Measurements from ENCODE around the gene RNU1-4. TPM values are rescaled to one million over a fixed set of nuclear protein-coding genes. Genes with fewer than 3 reads are reported as not detected.
"Not testable (repeated sequence)": the region's sequence is repeated elsewhere in the genome, so short reads cannot be mapped to it uniquely, and the experiment has no call there.

Gene RNU1-4
- total RNA-seq, 1 donor from 2014 or later: 2,859 TPM

DNA sequence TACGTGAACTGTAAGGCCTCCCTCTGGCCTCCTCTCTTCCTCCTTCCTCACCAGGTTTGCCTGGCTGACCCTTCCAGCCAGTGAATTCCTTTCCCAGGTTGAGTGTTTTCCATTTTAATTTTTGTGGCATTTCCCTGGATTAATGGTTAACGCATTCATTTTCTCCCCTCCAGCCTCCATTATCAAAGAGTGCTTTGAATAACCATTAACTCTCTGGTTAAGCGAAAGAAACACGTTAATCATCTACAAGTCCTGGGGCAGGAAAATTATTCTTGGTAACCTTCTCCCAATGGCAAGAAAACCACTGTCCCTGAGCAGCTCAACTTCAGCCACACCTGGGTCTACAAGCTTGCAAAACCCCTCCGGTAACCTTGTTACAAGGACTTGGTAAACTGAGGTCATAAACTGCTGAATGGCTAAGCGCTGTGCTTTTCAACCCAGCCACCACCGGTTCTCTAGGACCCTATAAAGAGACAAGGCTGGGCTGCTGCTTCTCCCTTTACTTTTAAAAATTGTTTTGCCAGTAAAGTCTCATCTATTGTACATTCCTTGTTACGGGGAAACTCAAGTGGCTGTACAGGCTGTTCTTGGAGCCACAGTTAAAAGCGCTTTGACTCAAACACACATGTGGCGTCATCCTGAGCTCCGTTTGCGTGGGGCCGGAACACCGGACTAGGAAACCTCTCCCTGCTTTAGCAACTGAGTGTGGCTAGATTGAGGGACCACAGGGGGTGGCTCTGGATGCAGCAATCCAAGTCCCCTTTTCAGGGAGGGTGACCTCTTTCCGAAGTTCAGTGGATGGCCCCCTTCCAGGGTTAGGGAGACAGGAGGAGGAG lies 24.7 kb downstream of the RNU1-4 start:
- not testable (repeated sequence) for DNase-seq (ENCODE audit: extremely low spot score, unreplicated experiment); H3K4me1 Mint-ChIP-seq (ENCODE audit: unreplicated experiment); H3K9me3 Mint-ChIP-seq (ENCODE audit: unreplicated experiment); H3K4me3 Mint-ChIP-seq (ENCODE audit: unreplicated experiment); H3K36me3 Mint-ChIP-seq (ENCODE audit: unreplicated experiment)
- H3K27me3 Mint-ChIP-seq (ENCODE audit: unreplicated experiment): peaks cover 12% of the 10 kb centered on the region
- peak overlapping the region; percentile 3 for H3K27ac Mint-ChIP-seq (ENCODE audit: unreplicated experiment)

DNA sequence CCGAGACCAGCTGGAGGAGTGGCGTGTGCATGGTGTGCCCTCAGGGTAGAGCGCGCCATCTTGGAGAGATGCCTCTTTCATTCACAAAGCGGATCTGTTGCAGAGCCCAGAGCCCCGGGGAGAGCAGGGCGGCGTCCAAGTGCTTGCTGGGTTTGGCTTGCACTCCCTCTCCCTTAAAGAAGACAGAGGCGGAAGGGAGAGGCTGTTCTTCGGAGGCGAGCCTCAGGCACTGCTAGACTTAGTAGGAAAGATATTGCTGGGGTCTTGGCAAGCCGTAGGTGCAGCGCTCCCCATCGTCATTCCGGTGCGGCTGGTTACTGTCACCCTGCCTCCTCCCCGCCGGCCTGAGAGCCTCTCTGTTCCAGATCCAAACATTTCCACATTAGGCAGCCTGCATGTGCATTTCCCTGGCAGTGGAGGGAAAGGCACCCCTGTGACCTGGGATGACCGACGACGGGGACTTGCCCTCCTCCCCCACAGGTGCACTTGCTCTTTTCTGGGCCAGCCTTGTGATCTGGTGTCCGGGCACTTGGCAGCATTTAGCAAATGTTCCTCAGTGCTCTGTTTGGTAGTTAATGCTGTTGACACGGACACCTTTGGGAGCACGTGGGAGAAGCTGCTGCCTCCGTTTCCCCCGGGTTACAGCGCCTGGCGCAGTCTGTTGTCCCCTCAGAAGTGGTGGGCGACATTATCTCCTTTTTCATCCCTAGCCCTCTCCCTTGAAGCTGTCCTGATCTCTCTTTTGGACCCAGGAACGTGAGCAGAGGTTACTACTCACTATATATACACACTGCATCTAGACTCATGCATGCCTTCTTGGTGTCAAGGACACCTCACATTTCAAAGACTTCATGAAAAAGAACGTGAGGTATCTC lies 25.7 kb downstream of the RNU1-4 start:
- H3K9me3 Mint-ChIP-seq (ENCODE audit: unreplicated experiment); DNase-seq (ENCODE audit: extremely low spot score, unreplicated experiment); H3K27ac Mint-ChIP-seq (ENCODE audit: unreplicated experiment); H3K4me1 Mint-ChIP-seq (ENCODE audit: unreplicated experiment); H3K4me3 Mint-ChIP-seq (ENCODE audit: unreplicated experiment); H3K36me3 Mint-ChIP-seq (ENCODE audit: unreplicated experiment): not testable (repeated sequence)
- peaks cover 12% of the 10 kb centered on the region for H3K27me3 Mint-ChIP-seq (ENCODE audit: unreplicated experiment)

DNA sequence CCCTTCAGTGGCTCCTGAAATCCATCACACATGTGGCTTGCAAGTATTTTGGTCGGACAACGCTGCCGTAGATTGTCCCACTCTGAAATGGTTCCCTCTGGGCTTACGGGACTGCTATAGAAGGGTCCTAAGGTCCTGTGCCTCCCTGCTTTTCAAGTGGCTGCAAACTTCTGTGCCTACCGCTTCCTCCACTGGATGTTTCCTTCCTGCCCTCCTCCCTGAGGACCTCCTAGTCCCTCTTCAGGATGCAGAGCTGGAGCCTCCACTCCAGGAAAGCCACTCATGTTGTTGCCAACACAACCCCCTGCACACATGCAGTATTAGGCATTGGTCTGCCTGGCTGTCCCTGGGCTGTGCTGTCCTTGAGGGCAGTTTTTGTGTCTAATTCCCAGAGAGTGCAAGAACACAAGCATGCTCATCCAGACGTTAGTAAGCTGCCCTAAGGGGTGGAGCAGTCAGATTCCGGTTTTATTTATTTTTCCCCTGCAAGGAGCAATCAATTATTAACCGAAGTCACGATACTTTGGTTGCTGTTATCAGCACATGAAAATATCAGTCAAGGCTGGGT lies 26.5 kb downstream of the RNU1-4 start:
- H3K9me3 Mint-ChIP-seq (ENCODE audit: unreplicated experiment); H3K4me3 Mint-ChIP-seq (ENCODE audit: unreplicated experiment); H3K36me3 Mint-ChIP-seq (ENCODE audit: unreplicated experiment); H3K27ac Mint-ChIP-seq (ENCODE audit: unreplicated experiment); H3K4me1 Mint-ChIP-seq (ENCODE audit: unreplicated experiment); DNase-seq (ENCODE audit: extremely low spot score, unreplicated experiment): not testable (repeated sequence)
- peaks cover 12% of the 10 kb centered on the region for H3K27me3 Mint-ChIP-seq (ENCODE audit: unreplicated experiment)

DNA sequence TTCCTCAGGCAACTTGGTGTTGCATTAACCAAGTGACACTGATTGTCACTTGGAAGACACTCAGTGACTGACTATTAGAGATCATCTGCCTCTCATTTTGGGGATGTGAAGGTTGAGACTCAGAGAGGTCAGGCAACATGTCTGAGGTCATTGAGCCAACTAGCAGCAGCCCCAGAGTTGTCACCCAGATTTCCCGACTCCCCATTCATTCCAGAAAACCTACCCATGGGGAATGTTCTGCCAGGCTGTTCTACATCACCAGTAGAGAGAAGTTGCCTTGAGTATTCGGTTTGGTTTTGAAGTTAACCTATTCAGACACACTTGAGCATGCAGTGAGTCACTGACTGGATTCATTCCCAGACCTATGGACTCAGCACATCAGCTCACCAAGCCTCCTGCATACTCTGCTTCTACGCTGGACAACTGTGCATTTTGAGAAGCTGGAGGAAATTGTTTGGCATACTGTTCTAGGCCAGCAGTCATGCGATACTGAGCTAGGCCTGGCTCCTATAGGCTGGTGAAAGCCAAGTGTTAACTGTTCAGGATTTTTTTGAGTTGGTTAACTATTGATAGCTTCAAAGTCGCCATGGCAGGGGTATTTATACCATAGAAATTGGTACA lies 29.9 kb downstream of the RNU1-4 start:
- H3K36me3 Mint-ChIP-seq (ENCODE audit: unreplicated experiment); H3K4me1 Mint-ChIP-seq (ENCODE audit: unreplicated experiment); H3K4me3 Mint-ChIP-seq (ENCODE audit: unreplicated experiment); H3K9me3 Mint-ChIP-seq (ENCODE audit: unreplicated experiment); H3K27ac Mint-ChIP-seq (ENCODE audit: unreplicated experiment); DNase-seq (ENCODE audit: extremely low spot score, unreplicated experiment): not testable (repeated sequence)
- H3K27me3 Mint-ChIP-seq (ENCODE audit: unreplicated experiment): peaks cover 19% of the 10 kb centered on the region

DNA sequence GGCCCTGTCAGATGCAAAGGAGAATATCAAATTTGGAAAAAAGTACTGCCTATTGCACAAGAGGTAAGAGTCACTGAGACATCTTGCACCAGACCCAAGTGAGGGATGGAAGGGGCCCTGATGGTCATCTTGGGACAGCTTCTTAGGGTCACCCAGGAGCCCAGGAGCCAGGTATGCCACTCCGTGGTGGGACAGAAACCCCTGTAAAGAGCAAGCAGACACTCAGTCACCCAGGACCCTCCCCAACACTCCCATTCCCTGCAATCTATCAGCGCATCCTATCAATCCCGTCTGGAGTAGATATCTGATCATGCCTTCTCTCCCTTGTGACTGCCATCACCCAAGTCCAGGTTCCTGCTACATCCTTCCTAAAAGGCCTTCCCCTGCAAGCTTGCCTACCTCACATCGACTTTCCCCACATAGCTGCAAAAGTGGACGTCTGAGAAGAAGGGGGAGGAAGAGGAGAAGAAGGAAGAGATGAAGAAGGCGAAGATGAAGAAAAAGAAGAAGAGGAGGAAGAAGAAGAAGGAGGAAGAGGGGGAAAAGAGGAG lies 30.7 kb downstream of the RNU1-4 start:
- not testable (repeated sequence) for H3K36me3 Mint-ChIP-seq (ENCODE audit: unreplicated experiment); H3K27ac Mint-ChIP-seq (ENCODE audit: unreplicated experiment); DNase-seq (ENCODE audit: extremely low spot score, unreplicated experiment); H3K4me1 Mint-ChIP-seq (ENCODE audit: unreplicated experiment); H3K9me3 Mint-ChIP-seq (ENCODE audit: unreplicated experiment); H3K4me3 Mint-ChIP-seq (ENCODE audit: unreplicated experiment)
- peaks cover 17% of the 10 kb centered on the region for H3K27me3 Mint-ChIP-seq (ENCODE audit: unreplicated experiment)

DNA sequence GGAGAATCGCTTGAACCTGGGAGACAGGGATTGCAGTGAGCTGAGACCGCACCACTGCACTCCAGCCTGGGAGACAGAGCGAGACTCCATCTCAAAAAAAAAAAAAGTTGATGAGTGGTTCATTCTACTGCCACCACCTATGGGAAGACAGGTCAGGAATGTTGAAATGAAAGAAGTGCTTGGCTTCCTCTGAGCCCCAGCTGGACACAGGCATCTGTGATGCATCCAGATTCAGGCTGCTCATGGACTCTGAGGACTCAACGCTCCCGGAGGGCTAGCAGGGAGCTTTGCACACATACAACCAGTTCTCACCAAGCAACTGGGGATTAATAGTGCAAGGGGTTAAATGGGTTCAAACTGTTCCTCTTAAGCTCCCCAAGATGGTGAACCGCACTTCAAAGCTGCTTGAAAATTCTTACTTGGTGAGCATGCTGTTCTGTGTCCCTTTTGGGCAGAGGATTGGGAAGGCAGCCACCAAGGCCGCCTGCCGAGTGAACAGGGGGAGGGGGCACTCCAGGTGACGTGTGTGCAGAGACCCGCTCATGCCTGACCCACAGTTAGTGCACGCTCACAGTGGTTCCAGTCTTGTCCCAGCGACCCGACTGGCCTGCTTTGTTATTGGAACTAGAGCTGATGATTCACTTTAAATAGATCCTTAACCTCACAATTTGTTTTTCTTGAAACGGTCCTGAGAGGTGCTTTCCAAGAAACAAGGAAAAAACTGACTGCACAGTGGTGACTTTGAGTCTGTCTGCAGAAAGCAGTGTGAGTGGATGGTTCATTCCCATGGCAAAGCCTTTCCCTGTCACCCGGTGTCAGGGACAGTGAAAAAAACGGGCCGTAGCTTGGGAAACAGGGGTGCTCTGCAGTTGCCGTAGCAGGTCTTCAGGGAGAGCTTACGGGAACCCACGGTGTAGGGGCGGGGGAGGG lies 32.2 kb downstream of the RNU1-4 start:
- not testable (repeated sequence) for H3K4me3 Mint-ChIP-seq (ENCODE audit: unreplicated experiment); H3K27ac Mint-ChIP-seq (ENCODE audit: unreplicated experiment); DNase-seq (ENCODE audit: extremely low spot score, unreplicated experiment); H3K36me3 Mint-ChIP-seq (ENCODE audit: unreplicated experiment); H3K4me1 Mint-ChIP-seq (ENCODE audit: unreplicated experiment); H3K9me3 Mint-ChIP-seq (ENCODE audit: unreplicated experiment)
- peaks cover 14% of the 10 kb centered on the region for H3K27me3 Mint-ChIP-seq (ENCODE audit: unreplicated experiment)

DNA sequence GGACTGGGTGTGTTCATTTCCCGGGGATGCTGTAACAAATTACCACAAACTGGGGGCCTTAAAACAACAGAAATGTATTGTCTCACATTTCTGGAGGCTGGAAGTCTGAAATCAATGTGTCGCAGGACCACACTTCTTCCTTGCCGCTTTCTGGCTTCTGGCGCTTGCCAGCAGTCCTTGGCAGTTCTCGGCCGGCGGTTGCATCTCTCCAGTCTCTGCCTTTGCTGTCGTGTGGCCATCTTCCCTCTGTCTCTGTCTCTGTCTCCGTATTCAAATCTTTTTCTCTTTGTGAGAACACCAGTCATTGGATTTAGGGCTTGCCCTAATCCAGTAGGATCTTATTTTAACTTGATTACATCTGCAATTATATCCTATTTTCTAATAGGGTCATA lies 32.9 kb downstream of the RNU1-4 start:
- not testable (repeated sequence) for H3K4me3 Mint-ChIP-seq (ENCODE audit: unreplicated experiment)

DNA sequence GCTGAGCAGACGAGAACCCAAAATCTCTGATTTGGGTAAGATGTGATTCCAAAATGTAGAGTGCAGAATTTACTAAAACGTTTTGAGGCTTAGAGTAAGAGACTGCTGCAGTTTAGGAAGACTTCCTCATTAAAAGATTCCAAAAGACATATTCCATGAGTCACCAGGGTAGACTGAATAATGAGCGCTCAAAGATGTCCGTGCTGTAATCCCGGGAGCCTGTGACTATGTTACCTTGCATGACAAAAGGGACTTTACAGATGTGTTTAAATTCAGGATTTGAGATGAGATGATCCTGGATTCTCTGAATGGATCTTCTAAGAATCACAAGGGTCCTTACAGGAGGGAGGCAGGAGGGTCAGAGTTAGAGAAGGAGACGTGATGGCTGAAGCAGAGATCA lies 33.4 kb downstream of the RNU1-4 start:
- H3K27me3 Mint-ChIP-seq (ENCODE audit: unreplicated experiment): peaks cover 20% of the 10 kb centered on the region
- H3K9me3 Mint-ChIP-seq (ENCODE audit: unreplicated experiment); H3K4me3 Mint-ChIP-seq (ENCODE audit: unreplicated experiment); H3K36me3 Mint-ChIP-seq (ENCODE audit: unreplicated experiment); H3K4me1 Mint-ChIP-seq (ENCODE audit: unreplicated experiment); DNase-seq (ENCODE audit: extremely low spot score, unreplicated experiment); H3K27ac Mint-ChIP-seq (ENCODE audit: unreplicated experiment): not testable (repeated sequence)

More for the DNA sequence above, 32.9 kb downstream of the RNU1-4 start:
- not testable (repeated sequence) for H3K27ac Mint-ChIP-seq (ENCODE audit: unreplicated experiment); DNase-seq (ENCODE audit: extremely low spot score, unreplicated experiment); H3K9me3 Mint-ChIP-seq (ENCODE audit: unreplicated experiment); H3K4me1 Mint-ChIP-seq (ENCODE audit: unreplicated experiment); H3K36me3 Mint-ChIP-seq (ENCODE audit: unreplicated experiment)
- H3K27me3 Mint-ChIP-seq (ENCODE audit: unreplicated experiment): peaks cover 20% of the 10 kb centered on the region

DNA sequence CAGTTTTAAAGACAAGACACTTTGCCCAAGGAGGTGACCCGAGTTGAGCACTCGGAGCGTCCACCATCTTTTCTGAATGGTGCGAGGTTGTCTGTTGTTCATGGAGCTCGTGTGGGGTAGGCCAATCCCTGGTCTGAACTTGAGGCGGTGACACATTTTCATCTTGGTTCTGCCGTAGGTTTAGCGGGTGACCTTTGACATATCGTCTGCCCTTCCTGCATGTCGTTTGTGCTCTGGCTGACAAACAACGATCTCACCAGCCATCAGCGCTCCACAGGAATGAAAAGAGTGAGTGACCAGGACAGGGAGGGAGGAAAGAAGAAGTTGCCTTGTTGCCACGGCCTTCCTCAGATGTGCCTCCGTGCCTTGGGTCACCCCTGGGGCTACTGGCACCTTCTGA lies 34.5 kb downstream of the RNU1-4 start:
- H3K4me3 Mint-ChIP-seq (ENCODE audit: unreplicated experiment); H3K27ac Mint-ChIP-seq (ENCODE audit: unreplicated experiment); H3K4me1 Mint-ChIP-seq (ENCODE audit: unreplicated experiment); DNase-seq (ENCODE audit: extremely low spot score, unreplicated experiment); H3K9me3 Mint-ChIP-seq (ENCODE audit: unreplicated experiment); H3K36me3 Mint-ChIP-seq (ENCODE audit: unreplicated experiment): not testable (repeated sequence)
- H3K27me3 Mint-ChIP-seq (ENCODE audit: unreplicated experiment): peaks cover 20% of the 10 kb centered on the region

DNA sequence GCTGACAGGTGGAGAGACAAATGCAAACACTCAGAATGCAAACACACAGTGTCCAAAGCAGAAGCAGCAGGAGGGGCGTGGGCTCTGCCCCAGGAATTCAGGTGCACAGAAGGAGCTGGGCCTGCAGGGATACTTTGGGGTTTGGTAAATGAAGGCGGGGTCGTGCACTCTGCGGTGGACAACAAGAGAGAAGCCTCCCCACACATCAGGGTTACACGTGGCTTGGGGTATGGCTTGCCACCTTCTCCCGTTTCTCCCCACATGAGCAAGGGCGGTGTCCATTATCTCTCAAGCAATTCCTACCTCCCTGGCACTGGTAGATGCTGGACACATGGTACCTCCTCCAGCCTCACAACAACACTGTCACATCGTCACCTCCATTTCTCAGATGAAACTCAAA lies 35.0 kb downstream of the RNU1-4 start:
- H3K9me3 Mint-ChIP-seq (ENCODE audit: unreplicated experiment); DNase-seq (ENCODE audit: extremely low spot score, unreplicated experiment); H3K4me3 Mint-ChIP-seq (ENCODE audit: unreplicated experiment); H3K27ac Mint-ChIP-seq (ENCODE audit: unreplicated experiment); H3K36me3 Mint-ChIP-seq (ENCODE audit: unreplicated experiment); H3K4me1 Mint-ChIP-seq (ENCODE audit: unreplicated experiment): not testable (repeated sequence)
- peaks cover 22% of the 10 kb centered on the region for H3K27me3 Mint-ChIP-seq (ENCODE audit: unreplicated experiment)

Data from osteocyte (in vitro differentiated cells).